Eye (tissue), 1 donor: ENCODE measurements around the gene RILP.

ENCODE experiments used
- DNase-seq: peaks from one replicate; pipeline ENCODE4 v3.0.0-alpha.2; 2015

RILP gene

GRCh38 chr17:1597861-1598342 lies 51.8 kb downstream of the RILP start:
- DNase-seq: no peak
